LNCAP (cell line): ENCODE results near the gene COL5A1.

Experiments used
- CTCF ChIP-seq: fragments of 450-650 bp; IDR thresholded peaks from 2 replicates; pipeline ENCODE4 v1.5.1; 2017; ENCODE audit warnings: mild to moderate bottlenecking

COL5A1 gene

GRCh38 chr9:134699343-134699740 is 57.7 kb downstream of the COL5A1 start:
- no peak for TF ChIP-seq CTCF

- no peak for TF ChIP-seq CTCF
Measured at GRCh38 chr9:134700636-134701350, 59.2 kb downstream of the COL5A1 start.

GRCh38 chr9:134701581-134702259 is 60.1 kb downstream of the COL5A1 start:
- TF ChIP-seq CTCF: no peak

- no peak for TF ChIP-seq CTCF
Measured at GRCh38 chr9:134702291-134702690, 60.7 kb downstream of the COL5A1 start.

- TF ChIP-seq CTCF: no peak
Measured at GRCh38 chr9:134704498-134704897, 62.9 kb downstream of the COL5A1 start.

GRCh38 chr9:134705786-134706185 is 64.2 kb downstream of the COL5A1 start:
- TF ChIP-seq CTCF: no peak

- no peak for TF ChIP-seq CTCF
Measured at GRCh38 chr9:134706522-134706921, 64.9 kb downstream of the COL5A1 start.
